CD8-positive, alpha-beta memory T cell (primary cell): ENCODE measurements around the gene ZBTB46. TPM values are rescaled to one million over a fixed set of nuclear protein-coding genes. Genes with fewer than 3 reads are reported as not detected.
A peak's percentile ranks its signal among the peaks of the same experiment; 100 is the strongest.

Experiments
- CTCF ChIA-PET: fragments of 350-600 bp; sonication (Branson Sonifier 250); formaldehyde crosslinking; loops from one replicate; lab custom pipeline; 2021; ENCODE audit warnings: antibody characterized with exemption; lab: Charles Lee
- POLR2A ChIA-PET: fragments of 350-600 bp; sonication (Branson Sonifier 250); formaldehyde crosslinking; loops from one replicate; lab custom pipeline; 2021; ENCODE audit warnings: antibody characterized with exemption; lab: Charles Lee
- DNase-seq, 5 donors: peaks; one replicate each; pipeline versions ENCODE4 v3.0.0 to v3.0.0-alpha.2; 2020 to 2022; ENCODE audit warnings: mixed read lengths in 1 of 5
- H3K27ac ChIP-seq: one replicate; pipeline ENCODE4 v1.7.0; 2013; ENCODE audit warnings: low read depth, mild to moderate bottlenecking, low read length, moderate library complexity
- H3K27me3 ChIP-seq: 2 replicates; pipeline ENCODE4 v1.7.0; 2013; ENCODE audit warnings: low read length, mild to moderate bottlenecking; ENCODE audit not compliant: insufficient read depth, poor library complexity, severe bottlenecking
- H3K36me3 ChIP-seq: 2 replicates; pipeline ENCODE4 v1.7.0; 2013; ENCODE audit warnings: mild to moderate bottlenecking, low read length, moderate library complexity; ENCODE audit not compliant: insufficient read depth
- H3K4me1 ChIP-seq: 2 replicates; pipeline ENCODE4 v1.7.0; 2013; ENCODE audit warnings: mild to moderate bottlenecking, low read length, moderate library complexity; ENCODE audit not compliant: insufficient read depth
- H3K4me3 ChIP-seq: 2 replicates; pipeline ENCODE4 v1.7.0; 2013; ENCODE audit warnings: mild to moderate bottlenecking, low read length
- H3K9me3 ChIP-seq: 2 replicates; pipeline ENCODE4 v1.7.0; 2013; ENCODE audit warnings: mild to moderate bottlenecking, low read length
- H3K27ac Mint-ChIP-seq, 8 donors: one replicate each; pipeline ENCODE4 v1.8.0; 2020 to 2021; ENCODE audit warnings: mixed read lengths in 8 of 8, mild to moderate bottlenecking in 6 of 8, inconsistent platforms in 3 of 8, moderate library complexity in 3 of 8
- H3K27me3 Mint-ChIP-seq, 2 donors: one replicate each; pipeline ENCODE4 v1.8.0; 2020 to 2021; ENCODE audit warnings: mixed read lengths in 2 of 2, mild to moderate bottlenecking in 1 of 2, moderate library complexity in 1 of 2
- H3K36me3 Mint-ChIP-seq, 3 donors: one replicate each; pipeline ENCODE4 v1.8.0; 2020 to 2021; ENCODE audit warnings: mixed read lengths in 3 of 3, inconsistent platforms in 1 of 3, mild to moderate bottlenecking in 1 of 3
- H3K4me1 Mint-ChIP-seq, 3 donors: one replicate each; pipeline ENCODE4 v1.8.0; 2020 to 2021; ENCODE audit warnings: mixed read lengths in 3 of 3, inconsistent platforms in 1 of 3, mild to moderate bottlenecking in 1 of 3
- H3K4me3 Mint-ChIP-seq, 7 donors: one replicate each; pipeline ENCODE4 v1.8.0; 2020 to 2021; ENCODE audit warnings: mixed read lengths in 7 of 7, mild to moderate bottlenecking in 6 of 7, moderate library complexity in 4 of 7, inconsistent platforms in 2 of 7
- H3K9me3 Mint-ChIP-seq, 5 donors: one replicate each; pipeline ENCODE4 v1.8.0; 2020 to 2022; ENCODE audit warnings: mixed read lengths in 5 of 5, mild to moderate bottlenecking in 3 of 5, moderate library complexity in 2 of 5, inconsistent platforms in 1 of 5
- polyA plus RNA-seq: library from polyadenylated mRNA; unstranded; fragments of 300-500 nt; fragmentation: Illumina TruSeq; gene quantifications from one replicate; pipeline ENCODE4 v1.2.3, GENCODE V29; 2021
- total RNA-seq, 2 experiments: library from RNA; stranded (reverse); gene quantifications; one replicate each; pipeline ENCODE4 v1.2.3, GENCODE V29; 2021

Gene ZBTB46
- total and polyA plus RNA-seq, 3 experiments from 2014 or later = 0.08 to 0.39 (median 0.31) TPM

GRCh38 chr20:63831646-63831992 lies 555 bp upstream of the ZBTB46 start:
- Mint-ChIP-seq H3K4me3 (no peak overlapping the region), H3K9me3 (peaks cover 0 to 3% (median 0%) of the 10 kb centered on the region in 5 donors), H3K36me3 (peaks cover 0 to 6% (median 1%) of the 10 kb centered on the region in 3 donors), H3K27me3 (peaks cover 30% of the 10 kb centered on the region in 2 donors), H3K27ac (no peak overlapping the region), H3K4me1 (peaks cover 10% of the 10 kb centered on the region in 3 donors)
- Histone ChIP-seq H3K36me3 (no peaks in the 10 kb centered on the region), H3K4me1 (peaks cover 9% of the 10 kb centered on the region), H3K27me3 (peaks cover 24% of the 10 kb centered on the region), H3K9me3 (no peaks in the 10 kb centered on the region), H3K4me3 (no peak overlapping the region), H3K27ac (no peak overlapping the region)
- POLR2A ChIA-PET = no interaction called here
- no peak for DNase-seq
- CTCF ChIA-PET = no interaction called here

GRCh38 chr20:63829945-63830835 lies 874 bp downstream of the ZBTB46 start:
- H3K27me3 Mint-ChIP-seq = peaks cover 41 to 42% of the 10 kb centered on the region in 2 donors

GRCh38 chr20:63829603-63829944 lies 1.5 kb downstream of the ZBTB46 start:
- H3K4me1 ChIP-seq = peaks cover 9% of the 10 kb centered on the region
- peaks cover 41 to 42% of the 10 kb centered on the region in 2 donors for H3K27me3 Mint-ChIP-seq
- CTCF ChIA-PET = no interaction called here
- H3K4me3 ChIP-seq = no peak overlapping the region
- peaks cover 24% of the 10 kb centered on the region for H3K27me3 ChIP-seq
- H3K36me3 ChIP-seq = no peaks in the 10 kb centered on the region
- H3K9me3 Mint-ChIP-seq = peaks cover 0 to 3% (median 0%) of the 10 kb centered on the region in 5 donors
- no peak overlapping the region for H3K27ac ChIP-seq
- H3K36me3 Mint-ChIP-seq = peaks cover 0 to 6% (median 1%) of the 10 kb centered on the region in 3 donors
- peaks cover 10% of the 10 kb centered on the region in 3 donors for H3K4me1 Mint-ChIP-seq
- POLR2A ChIA-PET = interaction anchor here (0.6 kb wide), 1 partner anchor 320 kb away, joined by 4 read pairs; no protein-coding TSS in a partner anchor
- peak overlapping the region in 2 of 8 donors; percentile 48 to 84 for H3K27ac Mint-ChIP-seq
- H3K9me3 ChIP-seq = no peaks in the 10 kb centered on the region
- no peak for DNase-seq
- peak overlapping the region; percentile 82 to 92 (median 87) for H3K4me3 Mint-ChIP-seq

More at GRCh38 chr20:63829945-63830835, 874 bp downstream of the ZBTB46 start:
- DNase-seq = no peak
- H3K27ac Mint-ChIP-seq = peak overlapping the region in 3 of 8 donors; percentile 43 to 84 (median 48)
- H3K36me3 Mint-ChIP-seq = peaks cover 0 to 6% (median 1%) of the 10 kb centered on the region in 3 donors
- Histone ChIP-seq H3K36me3 (no peaks in the 10 kb centered on the region), H3K9me3 (no peaks in the 10 kb centered on the region), H3K4me3 (peak overlapping the region; percentile 42), H3K27ac (no peak overlapping the region), H3K4me1 (peaks cover 9% of the 10 kb centered on the region), H3K27me3 (peaks cover 24% of the 10 kb centered on the region)
- ChIA-PET POLR2A (interaction anchor here (0.6 kb wide), 1 partner anchor 320 kb away, joined by 4 read pairs; no protein-coding TSS in a partner anchor), CTCF (no interaction called here)
- H3K9me3 Mint-ChIP-seq = peaks cover 0 to 3% (median 0%) of the 10 kb centered on the region in 5 donors
- peaks cover 10% of the 10 kb centered on the region in 3 donors for H3K4me1 Mint-ChIP-seq
- H3K4me3 Mint-ChIP-seq = peak overlapping the region; percentile 82 to 92 (median 87)

GRCh38 chr20:63828951-63829350 lies 2.1 kb downstream of the ZBTB46 start:
- H3K9me3 Mint-ChIP-seq = peaks cover 0 to 3% (median 0%) of the 10 kb centered on the region in 5 donors
- H3K4me1 Mint-ChIP-seq = peaks cover 10% of the 10 kb centered on the region in 3 donors
- Histone ChIP-seq H3K4me3 (no peak overlapping the region), H3K36me3 (no peaks in the 10 kb centered on the region), H3K9me3 (no peaks in the 10 kb centered on the region), H3K27ac (no peak overlapping the region), H3K4me1 (peaks cover 9% of the 10 kb centered on the region), H3K27me3 (peaks cover 24% of the 10 kb centered on the region)
- peak overlapping the region in 4 of 7 donors; percentile 7 to 87 (median 30) for H3K4me3 Mint-ChIP-seq
- ChIA-PET POLR2A (no interaction called here), CTCF (no interaction called here)
- H3K27me3 Mint-ChIP-seq = peaks cover 41 to 47% of the 10 kb centered on the region in 2 donors
- H3K27ac Mint-ChIP-seq = no peak overlapping the region
- H3K36me3 Mint-ChIP-seq = peaks cover 0 to 6% (median 1%) of the 10 kb centered on the region in 3 donors
- DNase-seq = no peak

GRCh38 chr20:63828545-63828944 lies 2.5 kb downstream of the ZBTB46 start:
- Histone ChIP-seq H3K27ac (no peak overlapping the region), H3K27me3 (peaks cover 24% of the 10 kb centered on the region), H3K4me1 (peaks cover 9% of the 10 kb centered on the region), H3K36me3 (no peaks in the 10 kb centered on the region), H3K9me3 (no peaks in the 10 kb centered on the region), H3K4me3 (no peak overlapping the region)
- no peak overlapping the region for H3K27ac Mint-ChIP-seq
- peaks cover 10% of the 10 kb centered on the region in 3 donors for H3K4me1 Mint-ChIP-seq
- ChIA-PET POLR2A (no interaction called here), CTCF (no interaction called here)
- peaks cover 43 to 51% of the 10 kb centered on the region in 2 donors for H3K27me3 Mint-ChIP-seq
- DNase-seq = no peak
- H3K9me3 Mint-ChIP-seq = peaks cover 0 to 3% (median 0%) of the 10 kb centered on the region in 5 donors
- H3K4me3 Mint-ChIP-seq = peak overlapping the region in 3 of 7 donors; percentile 18 to 29 (median 23)
- peaks cover 0 to 6% (median 1%) of the 10 kb centered on the region in 3 donors for H3K36me3 Mint-ChIP-seq

GRCh38 chr20:63828124-63828523 lies 2.9 kb downstream of the ZBTB46 start:
- Mint-ChIP-seq H3K4me1 (peaks cover 10% of the 10 kb centered on the region in 3 donors), H3K27me3 (peaks cover 43 to 53% of the 10 kb centered on the region in 2 donors), H3K4me3 (peak overlapping the region in 2 of 7 donors; percentile 18 to 38), H3K27ac (peak overlapping the region in 1 of 8 donors; percentile 22), H3K36me3 (peaks cover 0 to 6% (median 1%) of the 10 kb centered on the region in 3 donors), H3K9me3 (peaks cover 0 to 3% (median 0%) of the 10 kb centered on the region in 5 donors)
- ChIA-PET CTCF (no interaction called here), POLR2A (no interaction called here)
- Histone ChIP-seq H3K9me3 (no peaks in the 10 kb centered on the region), H3K27ac (no peak overlapping the region), H3K4me1 (peaks cover 9% of the 10 kb centered on the region), H3K36me3 (no peaks in the 10 kb centered on the region), H3K27me3 (peaks cover 24% of the 10 kb centered on the region), H3K4me3 (no peak overlapping the region)
- DNase-seq = no peak

- no peak for DNase-seq
- H3K4me1 Mint-ChIP-seq = peaks cover 10% of the 10 kb centered on the region in 3 donors
- peaks cover 0 to 6% (median 1%) of the 10 kb centered on the region in 3 donors for H3K36me3 Mint-ChIP-seq
- H3K27me3 Mint-ChIP-seq = peaks cover 44 to 61% of the 10 kb centered on the region in 2 donors
- ChIA-PET CTCF (no interaction called here), POLR2A (no interaction called here)
- H3K4me3 Mint-ChIP-seq = no peak overlapping the region
- Histone ChIP-seq H3K9me3 (no peaks in the 10 kb centered on the region), H3K4me3 (no peak overlapping the region), H3K36me3 (no peaks in the 10 kb centered on the region), H3K27ac (no peak overlapping the region), H3K27me3 (peaks cover 24% of the 10 kb centered on the region), H3K4me1 (peaks cover 9% of the 10 kb centered on the region)
- peaks cover 0 to 3% (median 0%) of the 10 kb centered on the region in 5 donors for H3K9me3 Mint-ChIP-seq
- no peak overlapping the region for H3K27ac Mint-ChIP-seq
Observed at GRCh38 chr20:63826753-63827152, 4.3 kb downstream of the ZBTB46 start.
